Upper lobe of left lung (tissue), 4 donors: ENCODE data around the gene CPB2.

Source experiments
- POLR2A ChIP-seq, 4 donors: fragments of 450-650 bp; IDR thresholded peaks; one replicate each; pipeline ENCODE4 v1.5.1; 2016 to 2017; ENCODE audit warnings: antibody characterized with exemption in 4 of 4, mild to moderate bottlenecking in 2 of 4
- POLR2AphosphoS5 ChIP-seq, 2 donors: sonication (generic); formaldehyde crosslinking; IDR thresholded peaks; one replicate each; pipeline ENCODE4 v1.5.1; 2017; ENCODE audit warnings: antibody characterized with exemption in 2 of 2
- TF ChIP-seq, protein P1 (sequence below), 6 experiments: fragments of 450-650 bp in 4 of 6; fragments of 200-600 bp in 2 of 6; sonication (generic) in 2 of 6; IDR thresholded peaks; one replicate each; pipeline ENCODE4 v1.5.1; 2016 to 2019; ENCODE audit warnings: antibody characterized with exemption in 6 of 6

DNA sequence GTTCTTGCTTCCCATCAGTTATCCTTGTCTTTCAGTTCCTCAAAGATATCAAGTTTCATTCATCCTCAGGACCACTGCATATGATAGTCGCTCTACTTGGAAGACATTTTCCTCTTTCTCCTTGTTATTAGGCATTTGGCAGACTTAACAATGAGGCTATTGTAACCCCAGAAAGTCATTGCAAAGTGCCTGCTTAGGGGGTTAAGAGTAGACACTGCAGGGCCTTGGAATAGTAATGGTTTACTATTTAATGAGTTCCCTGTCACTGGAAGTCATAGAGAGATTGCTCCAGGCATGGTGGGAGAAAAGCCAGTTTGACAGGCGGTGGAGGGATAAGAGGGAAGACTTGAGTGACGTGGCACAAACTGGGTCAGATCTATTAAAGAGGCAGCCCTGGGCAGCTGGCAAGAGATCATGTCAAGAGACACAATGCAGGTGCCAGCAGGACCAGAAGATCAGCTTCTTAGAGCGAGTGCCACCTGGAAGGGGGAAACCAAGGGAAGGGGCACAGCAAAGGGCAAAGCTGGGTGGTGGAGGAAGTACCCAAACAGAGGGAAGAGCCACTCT is 16.8 kb upstream of the CPB2 start:
- TF ChIP-seq, protein P1, sequence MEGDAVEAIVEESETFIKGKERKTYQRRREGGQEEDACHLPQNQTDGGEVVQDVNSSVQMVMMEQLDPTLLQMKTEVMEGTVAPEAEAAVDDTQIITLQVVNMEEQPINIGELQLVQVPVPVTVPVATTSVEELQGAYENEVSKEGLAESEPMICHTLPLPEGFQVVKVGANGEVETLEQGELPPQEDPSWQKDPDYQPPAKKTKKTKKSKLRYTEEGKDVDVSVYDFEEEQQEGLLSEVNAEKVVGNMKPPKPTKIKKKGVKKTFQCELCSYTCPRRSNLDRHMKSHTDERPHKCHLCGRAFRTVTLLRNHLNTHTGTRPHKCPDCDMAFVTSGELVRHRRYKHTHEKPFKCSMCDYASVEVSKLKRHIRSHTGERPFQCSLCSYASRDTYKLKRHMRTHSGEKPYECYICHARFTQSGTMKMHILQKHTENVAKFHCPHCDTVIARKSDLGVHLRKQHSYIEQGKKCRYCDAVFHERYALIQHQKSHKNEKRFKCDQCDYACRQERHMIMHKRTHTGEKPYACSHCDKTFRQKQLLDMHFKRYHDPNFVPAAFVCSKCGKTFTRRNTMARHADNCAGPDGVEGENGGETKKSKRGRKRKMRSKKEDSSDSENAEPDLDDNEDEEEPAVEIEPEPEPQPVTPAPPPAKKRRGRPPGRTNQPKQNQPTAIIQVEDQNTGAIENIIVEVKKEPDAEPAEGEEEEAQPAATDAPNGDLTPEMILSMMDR (IDR thresholded peaks at IDR 0.05) = no peak
- TF ChIP-seq POLR2AphosphoS5 (IDR thresholded peaks at IDR 0.05) (no peak), POLR2A (IDR thresholded peaks at IDR 0.05) (no peak)
